Kidney (tissue), 14 donors: ENCODE data around the gene TSPAN31. TPM values are rescaled to one million over a fixed set of nuclear protein-coding genes. Genes with fewer than 3 reads are reported as not detected.

Experiments
- DNase-seq, 5 donors: peaks; one replicate each; pipeline ENCODE4 v3.0.0-alpha.2; 2013 to 2020
- FAIRE-seq: peaks from 2 replicates; lab custom pipeline; 2012; peaks lifted over from hg19 to GRCh38; lab: Jason Lieb, UNC
- H3K27ac ChIP-seq, 2 donors: one replicate each; pipeline ENCODE4 v1.7.0; 2013; ENCODE audit warnings: low read depth in 2 of 2, low read length in 2 of 2, inconsistent platforms in 1 of 2
- H3K27me3 ChIP-seq: one replicate; pipeline ENCODE4 v1.7.1; 2013; ENCODE audit warnings: low read length, inconsistent platforms; ENCODE audit not compliant: control insufficient read depth, insufficient read depth
- H3K36me3 ChIP-seq, 3 donors: one replicate each; pipeline versions ENCODE4 v1.7.0 to v1.7.1; 2013; ENCODE audit warnings: low read length in 3 of 3, control low read depth in 1 of 3, inconsistent platforms in 1 of 3; ENCODE audit not compliant: insufficient read depth in 3 of 3, control insufficient read depth in 2 of 3
- H3K4me1 ChIP-seq, 3 donors: one replicate each; pipeline versions ENCODE4 v1.7.0 to v1.7.1; 2013; ENCODE audit warnings: low read length in 3 of 3, inconsistent platforms in 1 of 3, low read depth in 1 of 3; ENCODE audit not compliant: control insufficient read depth in 2 of 3, insufficient read depth in 2 of 3
- H3K4me3 ChIP-seq, 3 donors: one replicate each; pipeline versions ENCODE4 v1.7.0 to v1.8.1; 2013; ENCODE audit warnings: low read length in 3 of 3, control low read depth in 1 of 3, inconsistent platforms in 1 of 3
- H3K9ac ChIP-seq, 3 donors: one replicate each; pipeline versions ENCODE4 v1.7.0 to v1.7.1; 2013; ENCODE audit warnings: low read length in 3 of 3, control low read depth in 1 of 3, inconsistent platforms in 1 of 3
- H3K9me3 ChIP-seq, 3 donors: one replicate each; pipeline versions ENCODE4 v1.7.0 to v1.7.1; 2013; ENCODE audit warnings: low read length in 3 of 3, control low read depth in 1 of 3, inconsistent platforms in 1 of 3; ENCODE audit not compliant: control insufficient read depth in 2 of 3, insufficient read depth in 1 of 3
- intact Hi-C: fragments of 100-400 bp; cut with DNase I; formaldehyde crosslinking; loops from one replicate; pipeline ENCODE4 v1.11.1; 2022
- polyA plus RNA-seq: library from polyadenylated mRNA; stranded (reverse); fragments of 350-450 nt; fragmentation: Illumina TruSeq; extraction: RNeasy Lipid Tissue Mini Kit (QIAGEN cat#74804); gene quantifications from one replicate; pipeline ENCODE4 v1.2.3, GENCODE V29; 2014; ENCODE audit warnings: low read depth, low replicate concordance; ENCODE audit not compliant: insufficient read depth
- total RNA-seq: library from RNA; stranded (reverse); fragmentation: NEBNext Ultra II Directional; extraction: Animal tissue kit (Norgen Biotek cat#: 25700); gene quantifications from one replicate; pipeline ENCODE4 v1.2.1, GENCODE V29; 2021
- TF ChIP-seq, protein P1 (sequence below): IDR thresholded peaks from 3 replicates; pipeline ENCODE4 v1.5.1; 2012; ENCODE audit warnings: mild to moderate bottlenecking, moderate library complexity, borderline replicate concordance; ENCODE audit not compliant: insufficient read depth; ENCODE audit errors: extremely low read depth
- donor health status: control.
- donor health status: control.
- donor health status: control.
- donor health status: control.
- donor health status: control.
- donor health status: DM: yes; HTN: yes; CAD: no.
- donor health status: Normal renal cell carcinoma (clear cell type).

TSPAN31 gene
- total and polyA plus RNA-seq, 2 donors from 2014 or later = 53.3 to 60.1 TPM

DNA sequence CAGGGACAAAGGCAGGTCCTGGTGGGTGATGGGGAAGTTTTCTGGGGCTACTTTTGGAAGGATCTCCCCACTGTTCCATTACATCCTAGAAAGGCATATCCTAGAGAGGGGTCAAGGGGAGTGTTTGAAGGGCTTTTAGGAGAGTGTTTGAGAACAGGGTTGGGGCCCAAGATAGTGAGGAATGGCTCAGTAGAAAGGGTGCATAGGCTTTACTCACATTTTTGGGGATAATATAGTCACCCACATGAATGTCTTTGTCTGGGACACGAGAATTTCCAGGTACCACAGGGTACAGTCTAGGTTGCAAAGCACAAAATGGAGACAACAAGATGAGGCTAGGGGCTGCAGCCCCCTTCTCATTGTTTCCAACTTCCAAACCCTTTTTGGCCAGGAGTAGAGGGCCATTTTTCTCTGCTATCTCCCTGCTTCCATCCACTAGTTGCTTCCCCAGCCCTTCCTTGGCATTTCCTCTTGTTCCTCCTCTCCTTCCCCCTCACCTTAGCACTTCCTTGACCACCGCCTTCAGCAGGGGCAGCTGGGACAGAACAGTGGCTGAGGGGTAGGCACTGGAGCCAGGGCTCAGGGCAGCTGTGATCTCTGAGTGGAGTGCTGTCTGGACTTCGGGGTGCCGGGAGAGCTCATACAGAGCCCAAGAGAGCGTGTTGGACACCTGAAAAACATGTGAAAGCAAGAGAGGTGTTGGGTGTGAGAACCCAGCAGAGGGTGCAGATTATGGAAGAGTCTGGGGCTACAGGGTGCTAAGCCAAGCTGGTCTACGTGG lies 19.2 kb downstream of the TSPAN31 start:
- TF ChIP-seq, protein P1, sequence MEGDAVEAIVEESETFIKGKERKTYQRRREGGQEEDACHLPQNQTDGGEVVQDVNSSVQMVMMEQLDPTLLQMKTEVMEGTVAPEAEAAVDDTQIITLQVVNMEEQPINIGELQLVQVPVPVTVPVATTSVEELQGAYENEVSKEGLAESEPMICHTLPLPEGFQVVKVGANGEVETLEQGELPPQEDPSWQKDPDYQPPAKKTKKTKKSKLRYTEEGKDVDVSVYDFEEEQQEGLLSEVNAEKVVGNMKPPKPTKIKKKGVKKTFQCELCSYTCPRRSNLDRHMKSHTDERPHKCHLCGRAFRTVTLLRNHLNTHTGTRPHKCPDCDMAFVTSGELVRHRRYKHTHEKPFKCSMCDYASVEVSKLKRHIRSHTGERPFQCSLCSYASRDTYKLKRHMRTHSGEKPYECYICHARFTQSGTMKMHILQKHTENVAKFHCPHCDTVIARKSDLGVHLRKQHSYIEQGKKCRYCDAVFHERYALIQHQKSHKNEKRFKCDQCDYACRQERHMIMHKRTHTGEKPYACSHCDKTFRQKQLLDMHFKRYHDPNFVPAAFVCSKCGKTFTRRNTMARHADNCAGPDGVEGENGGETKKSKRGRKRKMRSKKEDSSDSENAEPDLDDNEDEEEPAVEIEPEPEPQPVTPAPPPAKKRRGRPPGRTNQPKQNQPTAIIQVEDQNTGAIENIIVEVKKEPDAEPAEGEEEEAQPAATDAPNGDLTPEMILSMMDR = no peak
- peaks cover 30% of the 10 kb centered on the region for H3K27me3 ChIP-seq
- intact Hi-C loops = no loop called here
- peaks cover 0 to 5% (median 0%) of the 10 kb centered on the region in 3 donors for H3K36me3 ChIP-seq
- H3K9ac ChIP-seq = no peak overlapping the region
- no peaks in the 10 kb centered on the region for H3K9me3 ChIP-seq
- H3K4me1 ChIP-seq = peaks cover 0 to 26% (median 17%) of the 10 kb centered on the region in 3 donors
- H3K27ac ChIP-seq = no peak overlapping the region
- H3K4me3 ChIP-seq = peak overlapping the region in 1 of 3 donors; percentile 55
- no peak for FAIRE-seq
- DNase-seq = peak in 1 of 5 donors; percentile 29

- Histone ChIP-seq H3K36me3 (peaks cover 0 to 5% (median 0%) of the 10 kb centered on the region in 3 donors), H3K4me3 (peak overlapping the region in 2 of 3 donors; percentile 55 to 59), H3K9ac (no peak overlapping the region), H3K4me1 (peaks cover 0 to 27% (median 17%) of the 10 kb centered on the region in 3 donors), H3K27me3 (peaks cover 30% of the 10 kb centered on the region), H3K27ac (peak overlapping the region; percentile 10 to 57), H3K9me3 (no peaks in the 10 kb centered on the region)
- DNase-seq = peak in 2 of 5 donors; percentile 37 to 63
- TF ChIP-seq, protein P1 = no peak
- intact Hi-C loops = no loop called here
- no peak for FAIRE-seq
Observed at GRCh38 chr12:57764662-57765002, 19.8 kb downstream of the TSPAN31 start.

DNA sequence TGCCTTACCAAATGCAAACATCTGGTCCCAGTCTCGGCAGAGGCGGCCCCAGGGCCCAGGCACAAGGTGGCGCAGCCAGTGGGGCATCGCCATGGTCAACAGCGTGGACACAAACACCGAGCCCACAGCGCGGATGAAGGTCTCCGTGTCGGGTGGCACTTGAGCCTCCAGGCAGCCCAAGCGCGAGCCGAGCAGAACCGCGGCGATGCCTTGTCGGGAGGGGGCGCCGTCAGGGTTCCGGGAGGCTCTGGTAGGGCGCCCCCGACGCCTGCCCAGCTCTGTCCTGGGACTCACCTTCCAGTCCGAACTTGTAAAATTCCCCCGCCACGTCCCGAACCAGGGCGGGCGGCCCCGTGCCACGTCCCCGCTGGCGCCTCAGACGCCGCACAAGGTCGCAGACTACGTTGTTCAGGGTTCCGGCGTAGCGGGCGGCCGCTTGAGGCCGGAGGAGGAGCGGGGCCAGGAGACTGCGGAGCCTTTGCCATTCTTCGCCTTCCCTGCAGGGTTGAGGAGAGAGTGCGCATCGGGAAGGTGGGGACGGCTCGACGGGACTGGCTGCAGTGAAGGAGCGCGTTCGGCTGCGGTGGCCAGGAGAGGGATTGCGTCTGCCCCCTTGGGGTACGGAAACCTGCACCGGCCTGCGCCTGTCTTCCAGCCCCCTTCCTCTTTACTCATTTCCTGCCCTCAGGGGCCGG lies 20.3 kb downstream of the TSPAN31 start:
- Histone ChIP-seq H3K27me3 (peaks cover 30% of the 10 kb centered on the region), H3K27ac (peak overlapping the region; percentile 27 to 57), H3K4me1 (peaks cover 0 to 27% (median 17%) of the 10 kb centered on the region in 3 donors), H3K36me3 (peaks cover 0 to 5% (median 0%) of the 10 kb centered on the region in 3 donors), H3K9me3 (no peaks in the 10 kb centered on the region), H3K9ac (peak overlapping the region in 2 of 3 donors; percentile 18 to 42), H3K4me3 (peak overlapping the region in 2 of 3 donors; percentile 55 to 59)
- TF ChIP-seq, protein P1 = peak; percentile 16
- intact Hi-C loops = no loop called here
- FAIRE-seq (no peak), DNase-seq (peak in 4 of 5 donors; percentile 40 to 80 (median 54))
